Nephron progenitor cell (in vitro differentiated cells): ENCODE data around the gene NRGN.

Source experiments
- DNase-seq: peaks from one replicate; pipeline ENCODE4 v3.0.0; 2021
- H3K27ac Mint-ChIP-seq: 2 replicates; pipeline ENCODE4 v1.8.0; 2021; ENCODE audit warnings: mild to moderate bottlenecking, moderate library complexity, mixed read lengths
- H3K27me3 Mint-ChIP-seq: 2 replicates; pipeline ENCODE4 v1.8.0; 2021; ENCODE audit warnings: mild to moderate bottlenecking, low read depth, mixed read lengths; ENCODE audit not compliant: poor library complexity
- H3K36me3 Mint-ChIP-seq: 2 replicates; pipeline ENCODE4 v1.8.0; 2021; ENCODE audit warnings: low read depth, mixed read lengths
- H3K4me1 Mint-ChIP-seq: 2 replicates; pipeline ENCODE4 v1.8.0; 2021; ENCODE audit warnings: mixed read lengths
- H3K4me3 Mint-ChIP-seq: 2 replicates; pipeline ENCODE4 v1.8.0; 2021; ENCODE audit warnings: mild to moderate bottlenecking, moderate library complexity, mixed read lengths
- H3K9me3 Mint-ChIP-seq: 2 replicates; pipeline ENCODE4 v1.8.0; 2021; ENCODE audit warnings: mild to moderate bottlenecking, moderate library complexity, mixed read lengths
- CTCF ChIP-seq: fragments of 200-600 bp; sonication (generic); IDR thresholded peaks from 2 replicates; pipeline ENCODE4 v1.5.0; 2021; ENCODE audit warnings: antibody characterized with exemption

NRGN gene

GRCh38 chr11:124716591-124716990 lies 23.2 kb upstream of the NRGN start:
- TF ChIP-seq CTCF, result no peak
- Mint-ChIP-seq H3K36me3 (no peaks in the 10 kb centered on the region), H3K27me3 (peaks cover 98% of the 10 kb centered on the region), H3K9me3 (no peaks in the 10 kb centered on the region), H3K4me3 (no peak overlapping the region), H3K4me1 (peaks cover 30% of the 10 kb centered on the region), H3K27ac (no peak overlapping the region)
- DNase-seq, result no peak

- peak overlapping the region; percentile 82 for H3K4me3 Mint-ChIP-seq
- TF ChIP-seq CTCF, result no peak
- no peaks in the 10 kb centered on the region for H3K9me3 Mint-ChIP-seq
- H3K27ac Mint-ChIP-seq, result no peak overlapping the region
- no peaks in the 10 kb centered on the region for H3K36me3 Mint-ChIP-seq
- no peak for DNase-seq
- H3K27me3 Mint-ChIP-seq, result peaks cover 98% of the 10 kb centered on the region
- peaks cover 39% of the 10 kb centered on the region for H3K4me1 Mint-ChIP-seq
Measured at GRCh38 chr11:124717421-124717785, 22.3 kb upstream of the NRGN start.

GRCh38 chr11:124717786-124718651 lies 21.7 kb upstream of the NRGN start:
- H3K27ac Mint-ChIP-seq, result no peak overlapping the region
- peak; percentile 68 for DNase-seq
- no peaks in the 10 kb centered on the region for H3K36me3 Mint-ChIP-seq
- no peak for TF ChIP-seq CTCF
- peaks cover 99% of the 10 kb centered on the region for H3K27me3 Mint-ChIP-seq
- no peaks in the 10 kb centered on the region for H3K9me3 Mint-ChIP-seq
- H3K4me3 Mint-ChIP-seq, result peak overlapping the region; percentile 82
- H3K4me1 Mint-ChIP-seq, result peaks cover 45% of the 10 kb centered on the region

- Mint-ChIP-seq H3K36me3 (no peaks in the 10 kb centered on the region), H3K27ac (no peak overlapping the region), H3K27me3 (peaks cover 99% of the 10 kb centered on the region), H3K4me1 (peaks cover 45% of the 10 kb centered on the region), H3K4me3 (peak overlapping the region; percentile 82), H3K9me3 (no peaks in the 10 kb centered on the region)
- no peak for DNase-seq
- TF ChIP-seq CTCF, result no peak
Measured at GRCh38 chr11:124718801-124719200, 20.9 kb upstream of the NRGN start.

- no peak for TF ChIP-seq CTCF
Measured at GRCh38 chr11:124719534-124719933, 20.2 kb upstream of the NRGN start.

GRCh38 chr11:124722176-124722575 lies 17.6 kb upstream of the NRGN start:
- Mint-ChIP-seq H3K27me3 (peaks cover 96% of the 10 kb centered on the region), H3K4me1 (peaks cover 66% of the 10 kb centered on the region), H3K4me3 (no peak overlapping the region), H3K27ac (no peak overlapping the region), H3K9me3 (no peaks in the 10 kb centered on the region), H3K36me3 (no peaks in the 10 kb centered on the region)
- TF ChIP-seq CTCF, result no peak
- no peak for DNase-seq

More at GRCh38 chr11:124719534-124719933, 20.2 kb upstream of the NRGN start:
- H3K27ac Mint-ChIP-seq, result no peak overlapping the region
- H3K36me3 Mint-ChIP-seq, result no peaks in the 10 kb centered on the region
- no peaks in the 10 kb centered on the region for H3K9me3 Mint-ChIP-seq
- H3K27me3 Mint-ChIP-seq, result peaks cover 99% of the 10 kb centered on the region
- DNase-seq, result no peak
- H3K4me3 Mint-ChIP-seq, result peak overlapping the region; percentile 82
- H3K4me1 Mint-ChIP-seq, result peaks cover 49% of the 10 kb centered on the region
